HG03139 (cell line): ENCODE results near the gene MAU2.

Experiments
- ATAC-seq: cut with Tn5 transposase; IDR thresholded peaks from one replicate; pipeline ENCODE4 v1.9.1; 2021; ENCODE audit not compliant: unreplicated experiment

The MAU2 gene, protein sequence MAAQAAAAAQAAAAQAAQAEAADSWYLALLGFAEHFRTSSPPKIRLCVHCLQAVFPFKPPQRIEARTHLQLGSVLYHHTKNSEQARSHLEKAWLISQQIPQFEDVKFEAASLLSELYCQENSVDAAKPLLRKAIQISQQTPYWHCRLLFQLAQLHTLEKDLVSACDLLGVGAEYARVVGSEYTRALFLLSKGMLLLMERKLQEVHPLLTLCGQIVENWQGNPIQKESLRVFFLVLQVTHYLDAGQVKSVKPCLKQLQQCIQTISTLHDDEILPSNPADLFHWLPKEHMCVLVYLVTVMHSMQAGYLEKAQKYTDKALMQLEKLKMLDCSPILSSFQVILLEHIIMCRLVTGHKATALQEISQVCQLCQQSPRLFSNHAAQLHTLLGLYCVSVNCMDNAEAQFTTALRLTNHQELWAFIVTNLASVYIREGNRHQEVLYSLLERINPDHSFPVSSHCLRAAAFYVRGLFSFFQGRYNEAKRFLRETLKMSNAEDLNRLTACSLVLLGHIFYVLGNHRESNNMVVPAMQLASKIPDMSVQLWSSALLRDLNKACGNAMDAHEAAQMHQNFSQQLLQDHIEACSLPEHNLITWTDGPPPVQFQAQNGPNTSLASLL

DNA sequence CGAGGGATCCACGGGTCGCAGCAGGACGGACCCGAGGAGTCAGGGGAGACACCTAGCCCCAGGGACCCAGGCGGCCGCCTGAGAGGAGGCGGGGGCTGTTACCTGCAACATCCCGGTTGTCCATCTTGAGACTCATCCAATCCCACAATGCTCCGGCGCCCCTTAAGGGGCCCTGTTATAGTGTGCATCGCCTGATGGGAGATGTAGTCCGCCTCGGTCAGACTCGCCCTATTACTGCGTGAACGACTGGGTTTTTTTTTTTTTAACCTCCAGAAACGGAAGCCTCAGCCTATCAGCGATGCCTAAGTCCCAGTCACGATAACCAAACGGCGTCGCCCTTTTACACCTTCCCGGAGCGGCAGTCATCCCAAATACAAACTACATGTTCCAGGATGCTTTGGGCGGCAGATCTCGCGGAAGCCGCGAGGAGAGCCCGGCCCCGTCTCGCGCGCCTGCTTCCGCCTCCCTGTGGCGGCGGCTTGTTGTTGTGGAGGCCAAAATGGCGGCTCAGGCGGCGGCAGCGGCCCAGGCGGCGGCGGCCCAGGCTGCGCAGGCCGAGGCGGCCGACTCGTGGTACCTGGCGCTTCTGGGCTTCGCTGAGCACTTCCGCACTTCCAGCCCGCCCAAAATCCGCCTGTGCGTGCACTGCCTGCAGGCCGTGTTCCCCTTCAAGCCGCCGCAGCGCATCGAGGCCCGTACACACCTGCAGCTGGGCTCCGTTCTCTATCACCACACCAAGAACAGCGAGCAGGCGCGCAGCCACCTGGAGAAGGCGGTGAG is at the start of gene MAU2, which contains the start of gene SUGP1:
TSS of gene MAU2 (plus strand) at position 469 of the 780 bp plus-strand sequence. CDS start at position 500, 31 bp downstream.
TSS of gene SUGP1 (minus strand) at position 149 of the 780 bp plus-strand sequence. CDS start at position 136, 13 bp downstream.
- ATAC-seq: peak; percentile 89

- no peak for ATAC-seq
Observed at GRCh38 chr19:19271828-19272599, 48.6 kb upstream of the MAU2 start.

DNA sequence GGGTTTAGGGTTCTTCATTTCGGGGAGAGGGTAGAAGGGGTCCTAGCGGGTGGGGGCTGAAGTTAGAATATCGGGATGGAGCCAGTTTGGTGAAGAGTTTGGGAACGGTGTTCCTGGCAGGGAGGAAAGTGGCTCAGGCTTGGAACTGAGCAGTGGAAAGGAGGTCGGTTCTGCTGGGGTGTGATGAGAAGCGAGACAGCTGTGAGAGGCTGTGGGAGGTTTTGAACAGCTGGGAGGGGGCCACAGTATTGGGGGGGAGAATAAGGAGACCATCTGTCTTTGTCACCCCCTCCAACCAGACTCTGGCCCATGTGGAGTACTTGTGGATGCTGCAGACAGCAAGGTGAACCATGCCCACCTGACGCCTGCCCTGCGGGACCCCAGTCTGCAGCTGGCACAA is 46.5 kb upstream of the MAU2 start:
- ATAC-seq: no peak

- no peak for ATAC-seq
Observed at GRCh38 chr19:19274716-19275565, 45.7 kb upstream of the MAU2 start.

DNA sequence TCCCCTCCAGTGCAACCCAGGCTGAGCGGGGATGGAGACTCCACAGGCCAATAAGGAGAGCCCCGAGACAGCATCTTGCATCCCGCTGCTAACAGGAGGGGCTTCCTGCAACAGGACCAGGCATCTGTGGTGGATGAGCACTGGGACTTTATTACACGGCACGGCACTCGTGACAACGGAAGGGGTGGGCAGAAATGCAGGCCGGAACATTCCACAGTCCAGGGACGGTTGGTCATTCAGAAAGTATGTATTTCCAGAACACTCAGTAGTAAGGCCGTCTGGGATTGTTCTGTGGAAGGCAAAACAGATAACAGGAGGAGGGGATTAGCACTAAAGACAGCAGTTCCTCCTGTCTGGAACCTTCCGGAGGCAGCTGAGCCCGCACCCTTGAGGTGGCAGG is 44.2 kb upstream of the MAU2 start:
- no peak for ATAC-seq

- ATAC-seq: no peak
Observed at GRCh38 chr19:19276851-19277250, 43.8 kb upstream of the MAU2 start.

- ATAC-seq: no peak
Observed at GRCh38 chr19:19278315-19278714, 42.3 kb upstream of the MAU2 start.

DNA sequence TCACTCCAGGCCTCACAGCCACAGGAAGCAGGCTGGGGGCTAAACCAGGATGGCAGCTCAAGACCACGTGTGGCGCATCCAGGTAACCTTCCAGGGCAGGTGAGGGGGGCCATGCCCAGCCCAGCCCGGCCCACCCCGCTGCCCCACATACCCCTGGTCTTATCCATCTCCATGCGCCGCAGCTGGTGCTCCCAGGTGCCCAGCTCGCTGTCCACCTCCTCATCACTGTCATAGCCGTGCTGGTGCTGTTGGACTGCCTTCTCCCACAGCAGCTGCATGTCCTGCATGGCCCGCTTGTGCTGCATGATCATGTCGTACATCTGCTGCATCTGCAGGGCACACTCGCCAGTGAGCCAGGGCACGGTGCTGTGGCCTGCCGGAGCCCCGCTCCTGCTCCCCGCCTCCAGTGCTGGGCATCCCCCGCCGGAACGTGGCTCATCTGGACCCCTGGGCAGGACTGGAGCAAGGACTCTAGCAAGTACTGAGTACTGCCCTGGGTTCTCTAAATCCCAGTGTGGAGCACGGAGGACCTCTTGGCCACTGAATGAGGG is 41.5 kb upstream of the MAU2 start:
- ATAC-seq: no peak

DNA sequence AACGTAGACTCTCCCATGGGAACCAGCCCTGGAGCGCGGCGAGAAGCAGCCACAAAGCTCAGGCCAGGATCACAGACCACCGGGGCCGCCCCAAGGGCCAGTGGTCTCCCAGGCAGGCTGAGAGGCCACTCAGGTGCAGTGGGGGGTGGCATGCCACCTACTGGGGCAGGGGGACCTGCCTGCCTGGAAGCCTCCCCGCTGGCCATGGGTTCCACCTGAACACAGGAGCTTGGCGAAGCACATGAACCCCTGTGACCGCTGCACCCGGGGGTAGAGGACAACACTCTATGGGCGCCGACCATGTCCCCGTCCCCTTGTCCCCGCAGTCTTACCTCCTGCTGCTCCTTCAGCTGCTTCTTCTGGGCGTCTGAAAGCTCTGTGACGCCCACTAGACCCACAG is 40.8 kb upstream of the MAU2 start:
- ATAC-seq: no peak

GRCh38 chr19:19280561-19280960 is 40.1 kb upstream of the MAU2 start:
- no peak for ATAC-seq

GRCh38 chr19:19285686-19286085 is 34.9 kb upstream of the MAU2 start:
- ATAC-seq: no peak

DNA sequence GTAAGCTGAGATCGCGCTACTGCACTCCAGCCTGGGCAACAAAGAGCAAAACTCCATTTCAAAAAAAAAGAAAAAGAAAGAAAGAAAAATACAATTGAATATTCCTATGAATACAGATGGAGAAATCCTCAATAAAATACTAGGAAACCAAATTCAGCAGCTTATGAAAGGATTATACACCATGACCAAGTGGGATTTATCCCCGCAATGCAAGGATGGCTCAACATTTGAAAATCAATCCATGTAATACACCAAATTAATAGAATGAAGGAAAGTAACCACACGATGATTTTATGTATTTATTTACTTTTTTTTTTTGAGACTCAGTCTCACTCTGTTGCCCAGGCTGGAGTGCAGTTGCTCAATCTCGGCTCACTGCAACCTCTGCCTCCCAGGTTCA is 28.0 kb upstream of the MAU2 start:
- ATAC-seq: no peak

- no peak for ATAC-seq
Observed at GRCh38 chr19:19294914-19295313, 25.7 kb upstream of the MAU2 start.

DNA sequence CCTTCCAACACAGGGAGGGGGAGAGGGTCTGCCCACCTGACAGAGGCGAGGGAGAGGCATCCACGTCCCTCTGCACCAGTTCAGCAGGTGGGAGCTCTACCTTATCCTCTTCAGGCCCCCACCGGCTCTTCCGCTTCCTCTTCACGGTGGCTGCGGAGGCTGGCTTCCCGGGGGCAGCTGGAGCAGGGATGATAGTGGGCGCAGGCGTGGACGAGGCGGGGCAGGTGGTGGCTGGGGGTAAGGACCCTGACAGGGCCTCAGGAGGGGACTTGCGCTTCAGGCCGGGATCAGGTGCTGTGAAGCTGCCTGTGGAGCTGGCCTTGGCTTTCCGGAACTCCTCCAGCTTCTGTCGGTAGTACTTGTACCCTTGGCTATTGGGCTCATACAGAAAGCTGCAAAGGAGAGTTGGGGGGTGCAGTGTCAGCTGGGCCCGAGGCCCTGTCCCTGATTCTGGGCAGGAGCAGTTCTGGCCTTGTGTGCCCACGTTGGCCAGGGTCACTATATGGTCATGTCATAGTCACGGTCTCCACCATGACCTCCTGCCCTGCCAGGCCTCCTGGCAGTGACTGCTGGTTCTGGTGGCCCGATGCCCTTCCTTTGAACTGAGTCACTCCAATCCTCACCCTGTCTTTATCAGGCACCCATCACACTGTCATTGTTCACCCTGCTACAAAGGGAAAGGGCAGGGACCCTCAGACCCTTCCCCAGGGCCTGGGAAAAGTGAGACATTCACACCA is 23.5 kb upstream of the MAU2 start:
- ATAC-seq: no peak

DNA sequence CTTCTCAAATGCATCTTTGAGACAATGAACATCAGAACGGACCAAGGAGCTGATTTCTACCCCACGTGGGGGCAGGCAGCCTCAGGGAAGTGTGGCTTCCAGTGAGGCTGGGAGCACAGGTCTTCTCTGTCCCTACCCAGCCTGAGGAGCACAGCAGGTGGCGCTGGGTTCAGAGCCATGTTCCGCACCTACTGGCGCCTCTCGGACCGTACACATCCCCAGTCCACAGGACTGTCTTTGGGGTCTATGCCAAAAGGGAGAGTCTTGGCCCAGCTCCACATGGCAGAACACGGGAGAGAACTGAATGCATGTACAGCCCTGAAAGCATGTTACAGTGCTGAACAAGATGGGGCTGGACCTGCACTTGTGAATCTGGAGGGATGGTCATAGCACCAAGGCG is 22.9 kb upstream of the MAU2 start:
- no peak for ATAC-seq

- no peak for ATAC-seq
Observed at GRCh38 chr19:19300613-19301012, 20.0 kb upstream of the MAU2 start.

- no peak for ATAC-seq
Observed at GRCh38 chr19:19303411-19303810, 17.2 kb upstream of the MAU2 start.

DNA sequence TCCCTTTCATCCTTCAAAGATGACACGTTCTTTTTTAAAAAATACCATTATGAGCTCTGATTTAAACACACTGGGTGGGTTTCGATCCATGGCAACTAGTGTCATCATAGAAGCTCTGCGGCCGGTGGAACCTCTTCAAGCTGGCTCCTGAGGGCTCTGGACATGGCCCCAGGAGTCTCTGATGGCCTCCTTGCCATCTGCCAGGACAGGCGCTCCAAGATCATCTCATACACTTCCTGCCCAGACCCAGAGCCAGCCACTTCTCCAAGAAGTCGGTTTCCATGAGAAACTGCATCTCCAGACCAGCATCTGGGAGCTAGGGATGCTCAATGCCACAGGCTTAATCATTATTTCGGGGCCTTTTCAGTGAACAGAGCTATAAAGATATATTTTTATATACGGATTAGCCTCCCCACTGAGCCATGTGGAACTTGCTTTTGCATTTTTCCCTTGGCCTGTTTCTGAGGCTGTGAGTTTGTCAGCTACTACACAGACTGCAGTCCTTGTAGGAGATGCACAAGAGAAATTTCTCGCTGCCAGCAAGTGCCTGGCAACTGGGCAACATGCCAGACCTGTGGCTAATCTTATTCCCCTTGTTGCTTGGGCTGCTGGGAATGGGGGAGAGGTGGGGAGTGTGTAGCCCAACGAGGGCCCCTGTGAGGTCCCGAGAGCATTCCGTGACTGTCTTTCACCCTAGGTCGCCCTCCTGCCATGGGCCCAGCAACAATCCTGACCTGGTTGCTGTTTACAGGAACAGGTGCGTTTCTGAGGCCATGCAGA is 16.3 kb upstream of the MAU2 start:
- no peak for ATAC-seq
